ENCODE data around the gene LAMC3.

The LAMC3 gene

GRCh38 chr9:131019388-131020239 is 10.6 kb downstream of the LAMC3 start:
- no peak for FAIRE-seq

DNA sequence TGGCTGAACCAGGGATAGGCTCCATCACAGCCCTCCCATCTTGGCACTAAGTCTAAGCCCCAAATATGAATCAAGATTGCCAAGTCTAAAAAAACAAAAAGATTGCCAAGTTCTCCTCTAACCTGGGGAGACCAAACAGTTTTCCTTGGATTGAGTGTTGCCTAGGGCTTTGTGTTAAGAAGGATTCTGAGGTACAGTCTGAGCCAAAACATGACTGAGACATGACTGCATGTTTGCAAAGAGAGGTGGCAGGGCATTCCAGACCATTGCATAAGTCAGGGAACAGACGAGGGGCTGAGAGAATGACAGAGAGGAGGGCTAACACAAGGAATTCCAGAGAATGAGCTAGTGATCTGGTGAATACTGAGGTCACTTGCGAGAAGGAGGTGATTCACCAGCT is 11.4 kb downstream of the LAMC3 start:
- no peak for FAIRE-seq
- TF ChIP-seq, protein P1, sequence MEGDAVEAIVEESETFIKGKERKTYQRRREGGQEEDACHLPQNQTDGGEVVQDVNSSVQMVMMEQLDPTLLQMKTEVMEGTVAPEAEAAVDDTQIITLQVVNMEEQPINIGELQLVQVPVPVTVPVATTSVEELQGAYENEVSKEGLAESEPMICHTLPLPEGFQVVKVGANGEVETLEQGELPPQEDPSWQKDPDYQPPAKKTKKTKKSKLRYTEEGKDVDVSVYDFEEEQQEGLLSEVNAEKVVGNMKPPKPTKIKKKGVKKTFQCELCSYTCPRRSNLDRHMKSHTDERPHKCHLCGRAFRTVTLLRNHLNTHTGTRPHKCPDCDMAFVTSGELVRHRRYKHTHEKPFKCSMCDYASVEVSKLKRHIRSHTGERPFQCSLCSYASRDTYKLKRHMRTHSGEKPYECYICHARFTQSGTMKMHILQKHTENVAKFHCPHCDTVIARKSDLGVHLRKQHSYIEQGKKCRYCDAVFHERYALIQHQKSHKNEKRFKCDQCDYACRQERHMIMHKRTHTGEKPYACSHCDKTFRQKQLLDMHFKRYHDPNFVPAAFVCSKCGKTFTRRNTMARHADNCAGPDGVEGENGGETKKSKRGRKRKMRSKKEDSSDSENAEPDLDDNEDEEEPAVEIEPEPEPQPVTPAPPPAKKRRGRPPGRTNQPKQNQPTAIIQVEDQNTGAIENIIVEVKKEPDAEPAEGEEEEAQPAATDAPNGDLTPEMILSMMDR (IDR thresholded peaks at IDR 0.05; ENCODE audit: insufficient read depth, missing control alignments): no peak
- no peak for DNase-seq (ENCODE audit: insufficient read length, low spot score)

More at GRCh38 chr9:131019388-131020239, 10.6 kb downstream of the LAMC3 start:
- DNase-seq (ENCODE audit: insufficient read length, low spot score): no peak
- TF ChIP-seq, protein P1 (IDR thresholded peaks at IDR 0.05; ENCODE audit: insufficient read depth, missing control alignments): no peak

DNA sequence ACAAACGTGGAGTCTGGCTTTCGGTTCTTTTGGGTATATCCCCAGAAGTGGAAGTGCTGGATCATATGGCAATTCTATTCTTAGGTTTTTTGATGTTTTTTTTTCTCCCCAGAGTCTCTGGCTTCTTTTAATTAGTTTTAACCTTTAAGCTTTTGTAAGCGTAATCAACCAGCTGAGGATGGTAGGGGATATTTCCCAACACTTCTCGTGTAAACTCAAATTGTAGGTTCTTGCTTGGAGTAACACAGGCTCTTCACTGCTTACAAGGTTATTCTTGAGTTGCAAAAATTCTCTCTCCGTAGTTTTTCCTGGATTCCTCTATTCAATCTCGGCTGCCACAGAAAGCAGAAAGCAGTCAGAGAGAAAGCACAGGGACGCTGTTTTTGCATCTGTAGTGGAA is 11.9 kb downstream of the LAMC3 start:
- no peak for DNase-seq (ENCODE audit: insufficient read length, low spot score)
- TF ChIP-seq, protein P1 (IDR thresholded peaks at IDR 0.05; ENCODE audit: insufficient read depth, missing control alignments): no peak
- FAIRE-seq: no peak

- TF ChIP-seq, protein P1 (IDR thresholded peaks at IDR 0.05; ENCODE audit: insufficient read depth, missing control alignments): no peak
- FAIRE-seq (no peak), DNase-seq (ENCODE audit: insufficient read length, low spot score) (no peak)
Observed at GRCh38 chr9:131021785-131022184, 12.8 kb downstream of the LAMC3 start.

- DNase-seq (ENCODE audit: insufficient read length, low spot score) (no peak), FAIRE-seq (no peak)
- TF ChIP-seq, protein P1 (IDR thresholded peaks at IDR 0.05; ENCODE audit: insufficient read depth, missing control alignments): no peak
Observed at GRCh38 chr9:131024978-131025868, 16.2 kb downstream of the LAMC3 start.

- TF ChIP-seq, protein P1 (IDR thresholded peaks at IDR 0.05; ENCODE audit: insufficient read depth, missing control alignments): no peak
- DNase-seq (ENCODE audit: insufficient read length, low spot score) (no peak), FAIRE-seq (no peak)
Observed at GRCh38 chr9:131025953-131026858, 17.2 kb downstream of the LAMC3 start.

Data from D721Med (cell line).